Kidney (tissue), 14 donors: ENCODE measurements around the gene TMEM125. TPM values are rescaled to one million over a fixed set of nuclear protein-coding genes. Genes with fewer than 3 reads are reported as not detected.

Experiments
- DNase-seq, 5 donors: peaks; one replicate each; pipeline ENCODE4 v3.0.0-alpha.2; 2013 to 2020
- FAIRE-seq: peaks from 2 replicates; lab custom pipeline; 2012; peaks lifted over from hg19 to GRCh38; lab: Jason Lieb, UNC
- H3K27ac ChIP-seq, 2 donors: one replicate each; pipeline ENCODE4 v1.7.0; 2013; ENCODE audit warnings: low read depth in 2 of 2, low read length in 2 of 2, inconsistent platforms in 1 of 2
- H3K27me3 ChIP-seq: one replicate; pipeline ENCODE4 v1.7.1; 2013; ENCODE audit warnings: low read length, inconsistent platforms; ENCODE audit not compliant: control insufficient read depth, insufficient read depth
- H3K36me3 ChIP-seq, 3 donors: one replicate each; pipeline versions ENCODE4 v1.7.0 to v1.7.1; 2013; ENCODE audit warnings: low read length in 3 of 3, control low read depth in 1 of 3, inconsistent platforms in 1 of 3; ENCODE audit not compliant: insufficient read depth in 3 of 3, control insufficient read depth in 2 of 3
- H3K4me1 ChIP-seq, 3 donors: one replicate each; pipeline versions ENCODE4 v1.7.0 to v1.7.1; 2013; ENCODE audit warnings: low read length in 3 of 3, inconsistent platforms in 1 of 3, low read depth in 1 of 3; ENCODE audit not compliant: control insufficient read depth in 2 of 3, insufficient read depth in 2 of 3
- H3K4me3 ChIP-seq, 3 donors: one replicate each; pipeline versions ENCODE4 v1.7.0 to v1.8.1; 2013; ENCODE audit warnings: low read length in 3 of 3, control low read depth in 1 of 3, inconsistent platforms in 1 of 3
- H3K9ac ChIP-seq, 3 donors: one replicate each; pipeline versions ENCODE4 v1.7.0 to v1.7.1; 2013; ENCODE audit warnings: low read length in 3 of 3, control low read depth in 1 of 3, inconsistent platforms in 1 of 3
- H3K9me3 ChIP-seq, 3 donors: one replicate each; pipeline versions ENCODE4 v1.7.0 to v1.7.1; 2013; ENCODE audit warnings: low read length in 3 of 3, control low read depth in 1 of 3, inconsistent platforms in 1 of 3; ENCODE audit not compliant: control insufficient read depth in 2 of 3, insufficient read depth in 1 of 3
- intact Hi-C: fragments of 100-400 bp; cut with DNase I; formaldehyde crosslinking; loops from one replicate; pipeline ENCODE4 v1.11.1; 2022
- polyA plus RNA-seq: library from polyadenylated mRNA; stranded (reverse); fragments of 350-450 nt; fragmentation: Illumina TruSeq; extraction: RNeasy Lipid Tissue Mini Kit (QIAGEN cat#74804); gene quantifications from one replicate; pipeline ENCODE4 v1.2.3, GENCODE V29; 2014; ENCODE audit warnings: low read depth, low replicate concordance; ENCODE audit not compliant: insufficient read depth
- total RNA-seq: library from RNA; stranded (reverse); fragmentation: NEBNext Ultra II Directional; extraction: Animal tissue kit (Norgen Biotek cat#: 25700); gene quantifications from one replicate; pipeline ENCODE4 v1.2.1, GENCODE V29; 2021
- TF ChIP-seq, protein P1 (sequence below): IDR thresholded peaks from 3 replicates; pipeline ENCODE4 v1.5.1; 2012; ENCODE audit warnings: mild to moderate bottlenecking, moderate library complexity, borderline replicate concordance; ENCODE audit not compliant: insufficient read depth; ENCODE audit errors: extremely low read depth
- donor health status: control.
- donor health status: control.
- donor health status: control.
- donor health status: control.
- donor health status: control.
- donor health status: DM: yes; HTN: yes; CAD: no.
- donor health status: Normal renal cell carcinoma (clear cell type).

The TMEM125 gene
- total and polyA plus RNA-seq, 2 donors from 2014 or later: 17.5 to 22.0 TPM

DNA sequence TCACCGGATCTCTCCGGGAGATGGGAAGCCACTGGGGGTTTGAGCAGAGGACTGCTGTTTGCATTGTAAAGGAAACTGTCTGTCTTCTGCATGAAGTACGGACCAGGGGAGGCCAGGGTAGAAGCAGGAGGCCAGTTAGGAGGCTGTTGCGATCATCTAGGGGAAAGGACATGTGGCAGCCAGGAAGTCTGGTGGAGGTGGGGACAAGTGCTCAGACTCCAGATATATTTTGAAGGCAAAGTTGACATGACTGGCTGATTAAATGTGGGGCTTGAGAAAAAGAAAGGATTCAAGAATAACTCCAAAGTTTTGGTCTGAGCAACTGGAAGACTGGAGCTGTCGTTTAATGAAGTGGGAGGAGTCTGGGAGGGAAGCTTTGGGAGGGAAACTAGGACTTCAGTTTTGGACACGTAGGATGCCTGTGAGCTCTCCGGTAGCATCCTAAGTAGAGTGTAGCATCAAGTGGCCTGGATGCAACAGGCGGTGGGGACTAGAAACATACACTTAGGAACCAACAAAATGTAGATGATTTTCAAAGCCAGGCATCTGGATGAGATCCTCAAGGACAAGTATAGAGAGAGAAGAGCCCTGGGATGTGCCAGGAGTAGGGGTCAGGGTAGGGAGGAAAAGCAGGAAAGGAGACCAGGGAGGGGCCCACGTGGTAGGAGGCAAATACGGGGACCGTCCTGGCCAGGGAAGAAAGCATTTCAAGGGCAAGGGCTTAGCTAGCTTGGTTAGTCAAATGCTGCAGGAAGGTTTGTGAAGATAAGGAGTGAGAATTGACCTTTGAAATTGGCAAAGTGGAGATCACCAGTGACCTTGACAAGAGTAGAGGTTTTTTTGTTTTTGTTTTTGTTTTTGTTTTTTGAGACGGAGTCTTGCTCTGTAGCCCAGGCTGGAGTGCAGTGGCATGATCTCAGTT lies 19.3 kb downstream of the TMEM125 start:
- Histone ChIP-seq H3K9me3 (no peaks in the 10 kb centered on the region), H3K9ac (no peak overlapping the region), H3K36me3 (no peaks in the 10 kb centered on the region), H3K27ac (no peak overlapping the region), H3K27me3 (no peaks in the 10 kb centered on the region), H3K4me3 (no peak overlapping the region), H3K4me1 (peaks cover 0 to 17% (median 12%) of the 10 kb centered on the region in 3 donors)
- no peak for FAIRE-seq
- intact Hi-C loops: no loop called here
- TF ChIP-seq, protein P1, sequence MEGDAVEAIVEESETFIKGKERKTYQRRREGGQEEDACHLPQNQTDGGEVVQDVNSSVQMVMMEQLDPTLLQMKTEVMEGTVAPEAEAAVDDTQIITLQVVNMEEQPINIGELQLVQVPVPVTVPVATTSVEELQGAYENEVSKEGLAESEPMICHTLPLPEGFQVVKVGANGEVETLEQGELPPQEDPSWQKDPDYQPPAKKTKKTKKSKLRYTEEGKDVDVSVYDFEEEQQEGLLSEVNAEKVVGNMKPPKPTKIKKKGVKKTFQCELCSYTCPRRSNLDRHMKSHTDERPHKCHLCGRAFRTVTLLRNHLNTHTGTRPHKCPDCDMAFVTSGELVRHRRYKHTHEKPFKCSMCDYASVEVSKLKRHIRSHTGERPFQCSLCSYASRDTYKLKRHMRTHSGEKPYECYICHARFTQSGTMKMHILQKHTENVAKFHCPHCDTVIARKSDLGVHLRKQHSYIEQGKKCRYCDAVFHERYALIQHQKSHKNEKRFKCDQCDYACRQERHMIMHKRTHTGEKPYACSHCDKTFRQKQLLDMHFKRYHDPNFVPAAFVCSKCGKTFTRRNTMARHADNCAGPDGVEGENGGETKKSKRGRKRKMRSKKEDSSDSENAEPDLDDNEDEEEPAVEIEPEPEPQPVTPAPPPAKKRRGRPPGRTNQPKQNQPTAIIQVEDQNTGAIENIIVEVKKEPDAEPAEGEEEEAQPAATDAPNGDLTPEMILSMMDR: no peak
- peak in 1 of 5 donors; percentile 18 for DNase-seq

DNA sequence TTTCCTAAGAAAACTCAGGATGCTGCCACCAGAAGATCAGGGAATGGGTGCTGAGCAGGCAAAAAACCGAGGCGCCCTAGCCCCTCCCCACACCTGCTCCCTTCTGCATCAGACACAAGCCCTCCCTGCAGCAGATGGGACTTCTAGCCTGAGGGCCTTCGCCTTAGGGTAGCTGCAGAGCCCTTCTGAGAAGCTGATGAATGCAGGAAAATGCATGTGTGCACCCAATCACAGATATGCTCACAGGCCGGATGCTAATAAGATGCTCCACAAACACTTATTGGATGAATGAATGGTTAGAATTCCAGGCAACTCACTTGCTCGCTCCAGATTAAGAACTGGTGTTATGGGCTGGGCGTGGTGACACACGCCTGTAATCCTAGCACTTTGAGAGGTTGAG lies 22.4 kb downstream of the TMEM125 start:
- FAIRE-seq (no peak), DNase-seq (no peak)
- Histone ChIP-seq H3K9ac (no peak overlapping the region), H3K4me1 (peaks cover 5 to 22% (median 19%) of the 10 kb centered on the region in 3 donors), H3K27me3 (no peaks in the 10 kb centered on the region), H3K36me3 (no peaks in the 10 kb centered on the region), H3K4me3 (no peak overlapping the region), H3K9me3 (no peaks in the 10 kb centered on the region), H3K27ac (no peak overlapping the region)
- intact Hi-C loops: no loop called here
- TF ChIP-seq, protein P1: no peak

DNA sequence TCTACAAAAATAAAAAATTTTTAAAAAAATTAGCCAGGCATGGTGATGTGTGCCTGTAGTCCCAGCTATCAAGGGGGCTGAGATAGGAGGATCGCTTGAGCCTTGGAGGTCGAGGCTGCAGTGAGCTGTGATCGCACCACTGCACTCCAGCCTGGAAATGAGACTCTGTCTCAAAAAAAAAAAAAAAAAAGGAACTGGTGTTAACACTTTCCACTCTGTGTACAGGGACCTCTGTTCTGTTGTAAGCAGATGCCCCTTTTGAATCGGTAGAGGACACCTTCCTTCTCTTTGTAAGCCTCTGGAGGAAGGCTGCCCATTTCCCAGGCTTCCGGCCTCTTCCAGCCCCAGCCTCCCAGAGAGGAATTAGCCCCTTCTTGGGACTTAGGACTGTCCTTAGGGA lies 22.9 kb downstream of the TMEM125 start:
- H3K27ac ChIP-seq: no peak overlapping the region

More for the DNA sequence above, 22.9 kb downstream of the TMEM125 start:
- DNase-seq: no peak
- H3K36me3 ChIP-seq: no peaks in the 10 kb centered on the region
- no peak overlapping the region for H3K4me3 ChIP-seq
- H3K27me3 ChIP-seq: no peaks in the 10 kb centered on the region
- FAIRE-seq: no peak
- no peaks in the 10 kb centered on the region for H3K9me3 ChIP-seq
- peaks cover 5 to 22% (median 19%) of the 10 kb centered on the region in 3 donors for H3K4me1 ChIP-seq
- H3K9ac ChIP-seq: no peak overlapping the region
- intact Hi-C loops: no loop called here
- TF ChIP-seq, protein P1: no peak
